Tracheal epithelial cell (primary cell): ENCODE results near the gene GSTT2B. TPM values are rescaled to one million over a fixed set of nuclear protein-coding genes. Genes with fewer than 3 reads are reported as not detected.

Source experiments
- total RNA-seq: library from RNA; depleted of rRNA; stranded (reverse); fragments of >200 nt; gene quantifications from 2 replicates; pipeline ENCODE4 v1.2.1, GENCODE V29; 2014

The GSTT2B gene
- 1.9 and 3.0 TPM in 2 replicates for total RNA-seq

DNA sequence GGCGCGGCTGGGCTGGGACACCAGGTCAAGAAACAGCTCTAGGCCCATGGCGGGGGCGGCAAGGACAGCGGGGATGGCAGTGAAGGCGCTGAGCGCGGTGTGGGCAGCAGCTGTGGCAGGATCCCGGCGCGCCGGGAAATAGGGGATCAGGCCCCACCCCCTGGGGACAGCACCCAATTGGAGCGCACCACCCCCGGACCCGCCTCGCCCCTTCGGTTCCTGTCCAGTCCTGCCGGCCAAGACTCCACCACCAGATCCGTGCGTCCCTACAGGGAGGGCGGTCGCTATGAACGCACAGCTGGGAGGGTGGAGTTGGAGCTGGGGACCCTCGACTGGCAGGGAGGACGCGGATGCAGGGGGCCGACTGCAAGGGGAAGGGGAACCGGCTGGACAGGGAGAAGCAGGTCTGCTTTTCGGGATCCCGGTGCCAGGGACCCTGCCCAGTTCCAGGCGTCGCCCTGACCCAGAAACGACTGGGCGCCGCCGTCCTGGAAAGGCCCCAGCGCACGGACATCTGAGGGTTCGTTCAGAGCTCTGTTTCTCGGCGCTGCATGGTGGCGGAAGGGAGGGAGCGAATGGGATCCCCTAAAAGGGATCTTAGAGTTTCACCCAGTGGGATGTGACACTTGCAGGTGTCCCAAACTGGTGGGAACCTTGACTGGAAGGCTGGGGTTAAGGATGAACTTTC, at the start of gene GSTT2B:
TSS of gene GSTT2B (minus strand) at position 112 of the 688 bp plus-strand sequence. CDS start at position 48, 64 bp downstream.

GRCh38 chr22:24005201-24005600, 44.2 kb upstream of the GSTT2B start, which contains the start of gene GSTT4:
GSTT4 (minus strand) TSS chr22:24005453; CDS start chr22:24005356, 97 bp downstream.

DNA sequence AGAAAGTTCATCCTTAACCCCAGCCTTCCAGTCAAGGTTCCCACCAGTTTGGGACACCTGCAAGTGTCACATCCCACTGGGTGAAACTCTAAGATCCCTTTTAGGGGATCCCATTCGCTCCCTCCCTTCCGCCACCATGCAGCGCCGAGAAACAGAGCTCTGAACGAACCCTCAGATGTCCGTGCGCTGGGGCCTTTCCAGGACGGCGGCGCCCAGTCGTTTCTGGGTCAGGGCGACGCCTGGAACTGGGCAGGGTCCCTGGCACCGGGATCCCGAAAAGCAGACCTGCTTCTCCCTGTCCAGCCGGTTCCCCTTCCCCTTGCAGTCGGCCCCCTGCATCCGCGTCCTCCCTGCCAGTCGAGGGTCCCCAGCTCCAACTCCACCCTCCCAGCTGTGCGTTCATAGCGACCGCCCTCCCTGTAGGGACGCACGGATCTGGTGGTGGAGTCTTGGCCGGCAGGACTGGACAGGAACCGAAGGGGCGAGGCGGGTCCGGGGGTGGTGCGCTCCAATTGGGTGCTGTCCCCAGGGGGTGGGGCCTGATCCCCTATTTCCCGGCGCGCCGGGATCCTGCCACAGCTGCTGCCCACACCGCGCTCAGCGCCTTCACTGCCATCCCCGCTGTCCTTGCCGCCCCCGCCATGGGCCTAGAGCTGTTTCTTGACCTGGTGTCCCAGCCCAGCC, 18.7 kb upstream of the GSTT2B start, which contains the start of gene GSTT2:
TSS of gene GSTT2 (plus strand) at position 578 of the 684 bp plus-strand sequence.

GRCh38 chr22:23974345-23974744, 13.3 kb upstream of the GSTT2B start, which contains the start of gene DDT:
DDT (minus strand) TSS chr22:23974441; CDS start chr22:23974414, 27 bp downstream.

DNA sequence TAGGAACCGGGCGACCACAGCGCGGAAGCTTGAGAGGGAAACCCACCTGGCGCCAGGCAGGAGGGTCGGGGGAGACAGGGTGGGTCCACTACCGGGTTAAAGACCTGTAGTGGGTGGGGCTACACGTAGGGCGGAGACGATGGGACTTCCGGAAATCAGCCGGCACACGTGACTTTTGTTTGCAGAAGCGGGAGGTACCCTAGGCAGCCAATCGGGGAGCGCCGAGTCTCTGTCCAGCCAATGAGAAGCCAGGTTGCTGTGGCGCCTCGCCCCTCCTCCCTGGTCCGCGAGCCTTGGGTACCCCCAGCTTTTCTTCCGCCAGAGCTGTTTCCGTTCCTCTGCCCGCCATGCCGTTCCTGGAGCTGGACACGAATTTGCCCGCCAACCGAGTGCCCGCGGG, 5.6 kb upstream of the GSTT2B start, which contains the start of gene DDTL:
TSS of gene DDTL (plus strand) at position 321 of the 400 bp plus-strand sequence. CDS start at position 348, 27 bp downstream.

Other genes with a start within 250 kb of the GSTT2B start
- 0.85 and 1.9 TPM in 2 replicates for gene ZNF70, start 210.1 kb downstream of the GSTT2B start, total RNA-seq
- 1.2 TPM in 1 of 2 replicates, not detected in the other for gene VPREB3, start 206.8 kb downstream of the GSTT2B start, total RNA-seq
- gene C22orf15, start 198.2 kb downstream of the GSTT2B start, total RNA-seq = not detected in 2 replicates
- 8.1 and 9.2 TPM in 2 replicates for gene CHCHD10, start 193.2 kb downstream of the GSTT2B start, total RNA-seq
- gene MMP11, start 188.3 kb downstream of the GSTT2B start, total RNA-seq = 3.4 TPM in 2 replicates
- gene SMARCB1, start 174.2 kb downstream of the GSTT2B start, total RNA-seq = 23.1 and 26.2 TPM in 2 replicates
- gene DERL3, start 122.2 kb downstream of the GSTT2B start, total RNA-seq = 1.2 TPM in 1 of 2 replicates, not detected in the other
- 8.3 and 11.1 TPM in 2 replicates for gene SLC2A11, start 103.3 kb downstream of the GSTT2B start, total RNA-seq
- gene MIF, start 66.8 kb downstream of the GSTT2B start, total RNA-seq = 383 and 403 TPM in 2 replicates
- 0.43 TPM in 1 of 2 replicates, not detected in the other for gene DDTL, start 5.7 kb upstream of the GSTT2B start, total RNA-seq
- gene DDT, start 13.2 kb upstream of the GSTT2B start, total RNA-seq = 98.9 and 118 TPM in 2 replicates
- gene GSTT2, start 18.9 kb upstream of the GSTT2B start, total RNA-seq = not detected in 2 replicates
- gene GSTT4, start 44.3 kb upstream of the GSTT2B start, total RNA-seq = not detected in 2 replicates
- gene CABIN1, start 50.1 kb upstream of the GSTT2B start, total RNA-seq = 17.6 and 22.2 TPM in 2 replicates
- gene SUSD2, start 220.3 kb upstream of the GSTT2B start, total RNA-seq = 0.24 TPM in 1 of 2 replicates, not detected in the other